GM21723 (cell line): ENCODE measurements around the gene WWOX.

Experiments used
- ATAC-seq: cut with Tn5 transposase; IDR thresholded peaks from one replicate; pipeline ENCODE4 v1.9.1; 2021; ENCODE audit warnings: mild to moderate bottlenecking, moderate library complexity; ENCODE audit not compliant: unreplicated experiment

Gene WWOX

DNA sequence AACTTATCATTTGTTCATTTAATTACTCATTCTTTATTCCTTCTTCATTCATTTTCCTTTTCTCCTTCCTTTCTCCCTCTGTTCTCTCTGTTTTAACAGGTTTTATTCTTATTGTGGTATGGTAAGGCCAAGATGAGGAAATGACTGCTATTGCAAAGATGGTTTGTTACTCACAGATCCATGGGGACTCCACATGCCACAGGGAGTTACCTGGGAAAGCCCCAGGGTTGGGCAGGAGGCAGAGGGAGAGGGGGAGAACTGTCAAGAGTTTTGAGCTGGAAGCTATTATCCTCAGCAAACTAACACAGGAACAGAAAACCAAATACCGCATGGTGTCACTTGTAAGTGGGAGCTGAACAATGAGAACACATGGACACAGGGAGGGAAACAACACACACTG is 453.3 kb downstream of the WWOX start:
- no peak for ATAC-seq

DNA sequence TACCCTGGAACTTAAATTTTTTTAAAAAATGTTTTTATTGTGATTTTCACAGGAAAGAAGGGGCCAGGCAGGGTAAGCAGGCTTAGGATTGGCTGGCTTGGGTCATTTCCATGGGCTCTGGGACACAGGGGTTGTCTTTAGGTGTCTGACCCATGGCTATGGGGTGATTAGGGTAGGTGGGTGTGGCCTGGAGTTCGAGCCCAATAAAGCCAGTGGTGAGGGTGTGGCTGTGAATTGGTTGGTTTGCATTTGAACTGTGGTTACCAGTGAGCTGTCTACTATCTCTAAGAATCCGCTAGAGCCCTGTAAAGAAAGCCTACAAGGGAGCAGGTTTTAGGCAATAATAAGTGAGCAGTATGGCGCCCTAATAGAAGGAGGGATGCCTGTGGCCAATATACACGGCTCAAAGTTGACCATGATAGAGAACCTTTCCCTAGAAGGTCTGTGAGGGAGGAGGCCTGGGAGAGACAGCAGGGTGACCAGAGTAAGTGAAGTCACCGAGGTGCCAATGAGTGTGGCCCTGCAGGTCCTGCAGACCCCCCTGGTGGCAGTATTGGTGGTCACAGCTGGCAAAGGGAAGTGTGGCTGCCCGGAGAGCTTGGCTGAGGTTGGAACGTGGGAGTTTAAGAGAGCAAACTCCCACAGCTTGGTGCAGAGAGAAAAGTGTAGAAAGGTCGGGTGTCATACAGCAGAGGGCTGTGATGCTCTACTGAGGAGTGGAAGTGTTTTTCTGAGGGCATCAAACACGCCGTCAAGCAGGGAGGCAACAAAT is 454.0 kb downstream of the WWOX start:
- ATAC-seq, result no peak

DNA sequence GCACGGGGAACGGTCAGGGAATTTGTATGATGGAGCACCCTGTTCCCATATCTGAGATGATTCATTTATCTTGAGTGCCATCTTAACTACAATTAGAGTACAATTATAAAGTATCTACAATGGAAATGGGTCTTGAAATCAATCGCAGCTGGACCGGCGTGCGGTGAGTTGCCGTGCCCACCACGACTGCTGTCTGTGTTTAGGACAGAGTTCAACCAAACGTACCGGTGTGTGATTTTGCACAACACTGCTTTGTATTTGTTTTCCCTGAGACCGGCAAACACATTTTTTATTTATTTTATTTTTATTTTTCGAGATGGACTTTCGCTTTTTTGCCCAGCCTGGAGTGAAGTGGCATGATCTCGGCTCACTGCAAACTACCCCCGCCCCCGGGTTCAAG is 457.0 kb downstream of the WWOX start:
- ATAC-seq, result no peak

DNA sequence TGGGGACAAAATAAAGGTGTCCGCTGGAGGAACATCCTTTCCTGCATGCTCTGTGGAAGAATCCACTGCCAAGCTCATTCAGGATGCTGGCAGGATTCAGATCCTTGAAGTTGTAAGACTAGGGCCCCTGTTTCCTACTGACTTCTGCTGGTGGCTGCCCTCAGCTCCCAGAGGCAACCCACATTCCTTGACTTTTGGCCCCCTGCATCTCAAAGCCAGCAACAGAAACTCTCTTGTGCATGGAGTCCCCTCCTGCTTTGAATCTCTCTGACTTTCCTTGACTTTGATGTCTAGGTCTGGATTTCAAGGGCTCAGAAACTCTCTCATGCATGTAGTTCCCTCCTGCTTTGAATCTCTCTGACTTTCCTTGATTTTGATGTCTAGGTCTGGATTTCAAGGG is 461.5 kb downstream of the WWOX start:
- no peak for ATAC-seq

DNA sequence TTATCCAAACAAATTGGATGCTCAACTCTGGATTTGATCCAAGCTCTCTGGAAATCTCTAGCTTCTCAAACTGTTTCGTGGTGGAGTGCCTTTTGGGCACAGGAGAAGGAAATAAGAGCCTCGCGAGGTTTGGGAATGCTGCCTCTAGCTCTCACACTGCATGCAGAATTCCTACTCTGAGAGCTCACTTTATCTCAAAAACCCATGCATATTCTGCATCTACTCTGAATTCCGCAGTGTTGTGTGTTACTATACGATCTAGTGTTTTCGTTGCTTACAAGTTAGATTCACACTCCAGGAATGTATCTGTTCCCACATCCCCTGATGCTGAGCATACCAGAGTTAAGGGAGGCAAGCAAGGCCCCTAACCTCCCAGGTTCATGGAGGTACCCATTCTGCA is 462.7 kb downstream of the WWOX start:
- no peak for ATAC-seq

DNA sequence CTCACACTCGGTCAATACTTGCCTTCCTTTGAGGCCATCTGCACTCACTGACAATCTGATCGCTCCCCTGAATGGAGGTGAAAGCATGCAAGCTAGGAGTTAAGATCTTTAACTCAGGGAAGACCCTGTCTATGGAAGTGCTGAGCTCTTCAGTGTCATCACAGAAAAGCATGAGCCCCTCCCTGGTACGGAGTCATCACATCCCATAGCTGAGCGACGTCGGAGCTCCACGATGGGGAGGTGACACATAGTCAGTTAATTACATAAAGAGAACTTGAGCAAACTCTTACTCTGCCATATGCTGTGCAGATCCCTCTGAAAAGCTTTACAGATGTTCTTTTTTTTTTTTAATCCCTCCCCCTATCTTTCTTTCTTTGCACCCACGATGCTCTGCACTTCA is 463.2 kb downstream of the WWOX start:
- ATAC-seq, result no peak

DNA sequence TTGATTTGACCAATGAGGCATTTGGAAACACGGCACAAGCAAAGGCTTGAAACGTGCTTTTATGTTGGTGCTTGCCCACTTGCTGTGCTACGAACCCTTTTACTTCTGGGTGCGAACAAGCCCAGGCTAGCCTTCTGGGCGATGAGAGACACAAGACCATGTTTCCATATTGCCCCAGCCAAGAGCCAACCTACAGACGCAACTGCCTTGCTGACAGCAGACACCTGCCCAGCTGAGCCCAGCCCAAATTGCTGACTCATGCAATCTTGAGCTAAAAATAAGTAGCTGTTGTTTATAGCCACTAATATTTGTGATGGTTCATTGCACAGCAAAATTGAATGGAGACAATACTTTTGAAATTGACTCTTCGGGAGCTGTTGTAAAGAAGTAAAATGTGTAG is 464.5 kb downstream of the WWOX start:
- no peak for ATAC-seq

DNA sequence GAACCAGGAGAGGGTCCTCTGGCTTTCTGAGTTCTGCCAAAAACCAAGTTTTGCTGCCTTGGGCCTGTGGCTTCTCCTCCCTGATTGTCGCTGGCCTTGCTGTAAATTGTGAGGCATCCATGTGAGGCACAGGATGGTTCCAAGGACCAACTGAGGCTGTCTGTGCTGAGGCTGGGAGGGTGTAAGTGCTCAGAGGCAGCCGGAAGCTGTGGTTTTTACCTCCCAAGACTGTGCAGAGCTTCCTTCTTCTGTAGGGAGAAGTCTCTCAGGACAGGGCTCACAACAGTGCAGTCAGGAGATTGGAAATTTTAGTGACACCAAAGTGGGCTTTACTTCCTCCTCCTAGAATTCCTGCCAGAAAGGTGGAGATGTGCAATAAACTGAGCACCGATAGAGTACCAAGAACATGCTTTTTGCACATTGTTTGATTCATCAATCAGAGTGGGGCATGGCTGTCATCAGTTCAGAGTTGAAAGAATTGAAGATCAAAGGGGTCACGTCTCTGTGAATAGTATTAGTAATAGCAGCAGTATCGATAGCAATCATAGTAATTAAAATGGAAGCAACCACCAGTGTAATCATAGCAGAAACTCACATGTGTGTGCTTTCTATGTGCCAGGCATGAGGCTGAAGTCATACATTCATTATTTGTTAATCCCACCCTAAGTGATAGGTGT is 467.1 kb downstream of the WWOX start:
- ATAC-seq, result no peak

DNA sequence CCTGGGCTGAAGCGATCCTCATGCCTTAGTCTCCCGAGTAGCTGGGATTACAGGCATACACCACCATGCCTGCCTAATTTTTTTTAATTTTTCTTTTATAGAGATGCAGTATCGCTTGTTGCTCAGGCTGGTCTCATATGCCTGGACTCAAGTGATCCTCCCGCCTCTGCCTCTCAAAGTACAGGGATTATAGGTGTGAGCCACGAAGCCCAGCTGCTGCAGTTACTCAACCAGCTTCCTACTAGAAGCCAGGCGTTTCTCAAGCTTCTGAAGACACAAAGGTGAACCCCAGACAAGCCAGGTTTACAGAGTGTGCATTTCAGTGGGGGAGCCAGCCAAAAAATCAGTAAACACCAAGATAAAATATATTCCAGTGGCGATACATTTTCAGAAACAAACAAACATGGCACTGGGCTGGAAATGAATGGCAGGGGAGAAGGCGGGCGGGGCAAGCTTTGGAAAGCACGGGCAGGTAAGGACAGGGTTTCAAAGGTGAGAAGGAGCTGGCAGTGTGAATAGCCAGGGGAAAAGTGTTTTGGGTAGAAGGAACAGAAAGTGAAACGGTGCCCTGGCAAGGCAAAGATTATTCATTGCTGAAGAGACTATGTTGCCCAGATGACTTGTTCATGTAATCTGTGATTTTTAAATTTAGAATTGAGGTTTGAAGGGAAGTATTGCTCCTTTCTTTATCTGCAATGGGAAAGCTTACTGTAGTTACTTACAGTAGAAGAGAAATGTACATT is 471.1 kb downstream of the WWOX start:
- ATAC-seq, result no peak

DNA sequence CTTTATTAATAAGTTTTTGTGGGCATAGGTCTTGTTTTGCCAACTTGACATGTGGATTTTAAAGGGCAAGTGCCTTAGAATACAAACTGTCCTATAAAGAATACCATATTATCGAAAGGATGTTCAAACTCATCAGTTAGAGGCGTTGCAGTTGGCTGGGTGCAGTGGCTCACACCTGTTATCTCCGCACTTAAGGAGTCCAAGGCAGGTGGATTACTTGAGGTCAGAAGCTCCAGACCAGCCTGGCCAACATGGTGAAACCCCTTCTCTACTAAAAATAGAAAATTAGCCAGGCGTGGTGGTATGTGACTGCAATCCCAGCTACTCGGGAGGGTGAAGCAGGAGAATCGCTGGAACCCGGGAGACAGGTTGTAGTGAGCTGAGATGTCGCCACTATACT is 472.0 kb downstream of the WWOX start:
- ATAC-seq, result no peak

DNA sequence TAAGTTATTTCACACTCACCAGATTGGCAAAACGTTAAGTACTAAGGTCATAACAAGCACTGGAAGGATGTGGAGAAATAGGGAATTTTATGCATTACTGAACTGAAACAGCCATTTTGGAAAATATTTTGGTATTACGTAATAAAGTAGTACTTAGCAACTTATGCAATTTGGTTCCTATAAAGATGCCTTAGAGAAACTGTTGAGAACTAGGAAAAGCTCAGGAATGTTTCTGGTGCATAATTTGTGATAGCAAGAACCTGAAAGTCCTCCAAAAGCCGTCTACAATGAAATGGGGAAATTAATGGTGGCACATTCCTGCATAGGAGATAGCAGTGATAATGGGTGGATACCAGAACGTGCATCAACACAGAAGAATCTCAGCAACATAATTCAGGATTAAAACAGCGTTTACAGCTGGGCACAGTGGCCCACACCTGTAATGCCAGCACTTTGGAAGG is 472.5 kb downstream of the WWOX start:
- ATAC-seq, result no peak

DNA sequence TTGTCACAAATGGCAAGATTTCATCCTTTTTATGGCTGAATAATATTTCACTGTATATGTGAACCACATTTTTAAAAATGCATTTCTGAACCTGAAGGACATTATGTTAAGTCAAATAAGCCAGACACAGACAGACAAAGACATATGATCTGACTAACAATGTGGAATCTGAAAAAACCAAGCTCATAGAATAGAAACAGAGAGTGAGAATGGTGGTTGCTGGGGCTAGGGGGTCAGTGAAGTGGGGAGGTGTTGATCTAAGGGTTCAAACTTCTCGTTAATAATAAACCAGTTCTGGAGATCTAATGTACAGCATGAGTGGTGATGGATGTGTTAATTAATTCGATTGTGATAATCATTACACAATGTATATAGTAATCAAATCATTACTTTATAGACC is 475.1 kb downstream of the WWOX start:
- ATAC-seq, result no peak

DNA sequence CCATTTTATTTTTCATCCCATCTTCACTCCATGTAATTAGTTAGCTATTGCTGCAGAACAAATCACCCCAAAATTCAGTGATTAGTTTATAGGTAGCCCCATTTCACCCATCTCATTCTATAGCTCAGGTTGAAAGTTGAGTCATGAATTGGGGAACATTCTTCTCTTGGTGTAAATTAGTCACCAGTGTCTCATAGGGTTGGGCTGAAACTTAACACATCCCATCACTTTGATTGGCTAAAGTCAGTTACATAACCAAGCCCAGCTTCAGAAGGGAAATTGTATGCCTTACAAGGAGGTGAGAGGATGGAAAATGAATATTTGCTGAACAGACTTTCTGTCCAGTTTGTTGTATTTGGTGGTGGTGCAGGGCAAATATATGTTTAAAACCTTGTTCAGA is 477.5 kb downstream of the WWOX start:
- ATAC-seq, result no peak

DNA sequence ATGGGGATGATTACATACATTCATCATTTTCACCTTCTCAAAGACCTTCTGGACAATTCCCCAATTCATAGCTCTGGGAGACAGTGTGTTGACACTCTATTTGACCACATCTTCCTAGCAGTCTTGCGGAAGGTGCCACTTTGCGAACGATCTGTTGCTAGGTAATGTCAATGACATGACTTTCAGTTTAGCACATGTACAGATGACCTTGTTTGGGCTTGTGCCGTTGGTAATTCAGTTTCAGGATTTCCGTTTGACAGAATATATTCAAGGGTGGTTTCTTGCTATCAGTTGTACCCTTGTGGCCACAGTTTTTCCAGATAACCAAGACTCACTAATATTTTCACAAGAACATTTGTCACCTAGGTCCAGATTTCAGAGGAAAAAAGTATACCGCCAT is 478.2 kb downstream of the WWOX start:
- ATAC-seq, result no peak

DNA sequence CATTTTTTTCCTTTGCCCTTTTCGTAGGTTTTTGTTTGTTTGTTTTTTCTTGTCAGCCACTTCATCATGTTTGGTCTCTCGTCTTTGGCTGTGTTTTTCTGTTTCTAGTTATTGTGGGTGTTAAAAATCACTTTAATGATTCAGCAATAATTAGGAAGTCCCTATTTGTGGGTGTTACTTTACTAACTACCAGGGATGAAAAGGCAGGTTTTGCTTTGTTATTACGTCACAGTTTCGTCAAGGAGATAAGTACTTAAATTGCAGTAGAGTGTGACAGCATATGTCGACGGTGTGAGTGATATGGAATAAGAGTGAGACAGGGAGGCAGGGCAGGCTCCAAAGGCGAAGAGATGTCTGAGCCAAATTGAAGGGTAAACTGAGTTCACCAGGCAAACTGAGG is 479.6 kb downstream of the WWOX start:
- ATAC-seq, result no peak

DNA sequence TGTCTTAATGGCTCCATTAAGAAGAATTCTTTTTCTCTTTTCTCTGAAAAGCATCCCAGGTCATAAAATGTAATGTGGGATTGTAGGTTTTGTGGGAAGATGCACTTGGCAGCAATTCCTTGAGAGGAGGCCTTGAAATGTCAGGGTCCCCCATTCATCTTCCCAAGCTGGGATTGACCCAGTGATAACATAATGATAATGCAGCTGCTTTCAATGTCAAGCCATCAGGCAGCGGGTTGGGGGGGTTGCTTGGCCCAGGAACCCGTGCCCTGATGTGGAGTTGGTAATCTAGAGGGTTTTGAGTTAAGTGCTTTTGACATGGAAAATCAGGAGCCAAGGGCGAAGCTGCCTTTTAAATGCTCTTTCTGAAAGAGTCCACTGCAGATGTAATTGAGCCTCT is 484.0 kb downstream of the WWOX start:
- ATAC-seq, result no peak

DNA sequence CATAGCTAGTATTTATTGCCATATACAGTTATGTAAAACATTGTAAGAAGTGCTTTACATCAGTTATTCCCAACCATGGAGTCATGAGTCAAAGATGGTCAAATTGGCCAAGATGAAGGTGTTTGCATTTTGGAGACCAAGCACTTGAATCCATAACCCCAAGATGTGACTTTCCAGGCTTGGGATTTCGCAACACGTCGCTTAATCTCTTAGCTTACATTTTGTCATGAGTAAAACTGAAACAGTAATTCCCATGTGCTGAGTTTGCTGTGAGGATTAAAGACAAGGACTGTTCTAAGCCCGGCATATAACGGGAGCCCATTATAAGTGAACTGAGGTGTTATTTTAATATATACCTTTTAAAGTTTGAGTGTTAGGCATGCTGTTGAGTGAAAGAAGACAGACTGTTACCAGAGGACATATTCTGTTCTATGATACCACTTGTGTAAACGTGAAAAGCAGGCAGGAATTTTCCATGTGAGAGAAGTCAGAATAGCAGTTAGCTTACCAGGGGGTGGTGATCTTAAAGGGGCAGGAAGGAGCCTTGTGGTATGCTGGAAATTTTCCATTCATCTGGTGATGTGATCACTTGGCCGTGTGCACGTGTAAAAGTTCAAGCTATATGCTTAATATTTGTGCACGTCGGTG is 484.9 kb downstream of the WWOX start:
- ATAC-seq, result no peak

DNA sequence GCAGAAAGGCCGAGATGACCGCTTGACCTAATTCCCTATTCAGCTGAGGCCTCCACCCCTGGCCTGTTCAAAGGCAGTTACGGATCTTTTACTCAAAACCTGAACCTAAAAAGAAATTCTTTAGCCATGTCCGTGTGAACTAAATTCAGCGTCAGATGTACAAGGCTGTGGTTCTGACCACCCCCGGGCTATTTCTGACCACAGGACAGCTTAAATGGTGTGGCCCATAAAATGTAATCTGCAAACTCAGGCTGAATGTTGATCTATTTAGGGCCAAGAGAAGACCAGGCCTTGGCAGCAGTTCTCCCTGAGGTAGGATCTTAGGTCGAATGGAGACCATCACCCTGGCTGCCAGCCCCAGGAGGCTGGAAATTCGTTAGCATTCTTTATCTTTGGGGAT is 485.5 kb downstream of the WWOX start:
- ATAC-seq, result no peak

DNA sequence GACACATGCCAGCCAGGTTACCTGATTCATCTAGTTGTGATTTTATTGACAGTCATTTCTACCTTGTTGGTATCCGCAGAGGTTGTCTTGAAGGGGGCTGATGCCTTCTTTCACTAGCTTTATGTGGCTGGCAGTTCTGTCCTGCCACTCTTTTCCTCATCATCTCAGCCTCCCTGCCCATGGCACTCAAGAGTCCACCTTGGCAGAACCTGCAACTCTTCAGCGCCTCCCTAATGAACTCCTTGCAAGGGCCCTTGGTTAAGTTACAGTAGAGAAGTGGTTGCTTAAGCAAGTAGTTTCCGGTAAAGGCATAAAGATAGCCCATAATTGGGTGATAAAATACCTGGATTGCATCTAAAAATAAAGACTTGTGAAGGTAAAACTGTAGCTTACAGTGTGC is 489.9 kb downstream of the WWOX start:
- no peak for ATAC-seq

DNA sequence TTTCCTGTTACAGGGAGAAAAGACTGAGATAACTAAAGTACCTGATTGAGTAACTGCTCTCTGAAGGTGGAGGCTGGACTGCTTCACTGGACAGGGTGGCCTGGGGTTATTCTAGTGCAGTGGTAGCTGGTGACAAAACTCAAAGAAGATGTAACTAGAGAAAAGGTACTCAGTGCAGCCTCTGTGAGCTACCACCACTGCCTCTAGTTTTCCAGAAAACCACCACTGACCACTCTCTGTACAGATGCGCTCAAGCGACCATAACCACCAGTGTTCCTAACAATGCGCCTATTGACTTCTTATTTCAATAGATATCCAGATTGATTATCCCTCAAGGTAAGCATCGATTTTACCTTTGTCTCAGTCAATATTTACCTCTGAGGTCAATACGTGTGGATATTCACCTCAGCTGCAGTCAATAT is 492.2 kb downstream of the WWOX start:
- no peak for ATAC-seq

DNA sequence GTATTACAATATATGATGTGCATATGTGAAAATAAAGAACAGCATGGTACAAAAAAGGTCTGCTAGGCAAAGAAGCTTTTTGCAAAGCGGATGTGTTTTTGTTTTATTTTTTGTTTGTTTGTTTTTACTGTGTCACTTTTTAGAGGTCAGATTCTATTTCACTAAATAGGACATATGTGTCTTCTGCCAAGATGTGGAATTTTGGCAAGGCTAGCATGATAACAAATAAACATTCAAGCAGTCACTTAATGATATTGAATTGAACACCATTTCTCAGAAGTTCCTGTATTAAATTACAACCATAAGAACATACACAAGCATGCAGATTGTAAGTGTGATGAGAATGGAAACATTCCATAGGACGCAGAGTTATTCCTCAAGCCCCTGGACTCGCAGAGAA is 492.7 kb downstream of the WWOX start:
- no peak for ATAC-seq
